K562 (cell line): ENCODE results near the gene MTFR2. TPM values are rescaled to one million over a fixed set of nuclear protein-coding genes. Genes with fewer than 3 reads are reported as not detected.

Source experiments
- ASH1L ChIP-seq: fragments of 450-650 bp; IDR thresholded peaks from 2 replicates; pipeline ENCODE4 v1.6.1; 2018; ENCODE audit warnings: borderline replicate concordance, mild to moderate bottlenecking, low read depth; ENCODE audit not compliant: partially characterized antibody
- BHLHE40 ChIP-seq: IDR thresholded peaks from 2 replicates; pipeline ENCODE4 v1.6.1; 2011; ENCODE audit warnings: low read length, improper control_type of control experiment
- CBX3 ChIP-seq, 2 experiments: IDR thresholded peaks; 1 replicate in 1 of 2; 2 replicates in 1 of 2; pipeline ENCODE4 v1.6.1; 2012; ENCODE audit warnings: inconsistent platforms in 2 of 2, low read length in 2 of 2, borderline replicate concordance in 1 of 2, control low read depth in 1 of 2
- CXXC5 ChIP-seq: fragments of 250-450 bp; sonication (Bioruptor Pico); IDR thresholded peaks from 2 replicates; pipeline ENCODE4 v1.8.0; 2022; ENCODE audit warnings: inconsistent platforms, mild to moderate bottlenecking, moderate library complexity
- GATAD2A ChIP-seq: fragments of 450-650 bp; IDR thresholded peaks from 2 replicates; pipeline ENCODE4 v1.6.1; 2017
- KAT7 ChIP-seq: sonication (generic); formaldehyde crosslinking; IDR thresholded peaks from 2 replicates; pipeline ENCODE4 v1.8.0; 2022; ENCODE audit warnings: missing genetic modification reagents, mild to moderate bottlenecking, borderline replicate concordance
- LEF1 ChIP-seq: fragments of 450-650 bp; IDR thresholded peaks from 2 replicates; pipeline ENCODE4 v1.6.1; 2016; ENCODE audit warnings: mild to moderate bottlenecking
- NBN ChIP-seq: fragments of 450-650 bp; IDR thresholded peaks from 2 replicates; pipeline ENCODE4 v1.6.1; 2016; ENCODE audit warnings: low read depth, mild to moderate bottlenecking
- NFATC3 ChIP-seq: fragments of 450-650 bp; IDR thresholded peaks from 2 replicates; pipeline ENCODE4 v1.6.1; 2017; ENCODE audit warnings: mild to moderate bottlenecking
- PREB ChIP-seq: sonication (generic); formaldehyde crosslinking; IDR thresholded peaks from 2 replicates; pipeline ENCODE4 v1.8.1; 2023; ENCODE audit warnings: mild to moderate bottlenecking, missing genetic modification reagents
- RBFOX2 ChIP-seq: fragments of 200-400 bp; formaldehyde crosslinking; IDR thresholded peaks from 2 replicates; pipeline ENCODE4 v1.6.1; 2017; ENCODE audit warnings: low read depth, mild to moderate bottlenecking, low read length, moderate library complexity
- SRSF3 ChIP-seq: fragments of 200-400 bp; formaldehyde crosslinking; IDR thresholded peaks from 2 replicates; pipeline ENCODE4 v1.6.1; 2016; ENCODE audit warnings: mild to moderate bottlenecking, low read length, moderate library complexity; ENCODE audit not compliant: insufficient read depth
- SRSF9 ChIP-seq: fragments of 200-400 bp; formaldehyde crosslinking; IDR thresholded peaks from 2 replicates; pipeline ENCODE4 v1.6.1; 2017; ENCODE audit warnings: low read depth, low read length, borderline replicate concordance
- USF1 ChIP-seq: sonication (generic); formaldehyde crosslinking; IDR thresholded peaks from 2 replicates; pipeline ENCODE4 v1.9.0; 2022; ENCODE audit warnings: mild to moderate bottlenecking, missing genetic modification reagents
- ZFPM2 ChIP-seq: fragments of 250-450 bp; sonication (Bioruptor Pico); IDR thresholded peaks from 2 replicates; pipeline ENCODE4 v1.5.1; 2022; ENCODE audit warnings: mild to moderate bottlenecking
- ZNF561 ChIP-seq: fragments of 450-650 bp; formaldehyde crosslinking; conservative IDR thresholded peaks from 2 replicates; pipeline ENCODE4 v1.4.0; 2020; ENCODE audit warnings: mild to moderate bottlenecking, moderate library complexity
- polyA plus RNA-seq, 8 experiments: library from polyadenylated mRNA; depleted of rRNA in 4 of 8; stranded (reverse) in 5 of 8; unstranded in 3 of 8; fragments of >200 nt; fragmentation: Nextera tagmentation in 2 of 8; fragmentation: Illumina TruSeq in 1 of 8; extraction: Ambion mirVana in 2 of 8; extraction: Trizol in 1 of 8; gene quantifications; 2 replicates each; pipeline versions ENCODE4 v1.2.1 to v1.2.3, GENCODE V29; 2011 to 2014; ENCODE audit warnings: inconsistent platforms in 1 of 8, missing spikeins in 1 of 8
- total RNA-seq, 7 experiments: library from RNA; depleted of rRNA in 6 of 7; stranded (reverse); fragments of >200 nt in 6 of 7; fragmentation: Illumina TruSeq in 2 of 7; extraction: Trizol in 2 of 7; gene quantifications; 2 replicates each; pipeline versions ENCODE4 v1.2.1 to v1.2.3, GENCODE V29; 2011 to 2021; ENCODE audit warnings: low replicate concordance in 1 of 7
- TF ChIP-seq, protein P1 (sequence below): sonication (generic); formaldehyde crosslinking; IDR thresholded peaks from 2 replicates; pipeline ENCODE4 v1.4.0; 2020; ENCODE audit warnings: mild to moderate bottlenecking, missing genetic modification reagents
- TF ChIP-seq, protein P2 (sequence below), 2 experiments: fragments of 450-650 bp; IDR thresholded peaks; 2 replicates each; pipeline ENCODE4 v1.6.1; 2018; ENCODE audit warnings: mild to moderate bottlenecking in 2 of 2, low read depth in 1 of 2; ENCODE audit not compliant: partially characterized antibody in 2 of 2
- TF ChIP-seq, protein P3 (sequence below): fragments of 450-650 bp; IDR thresholded peaks from one replicate; pipeline ENCODE4 v1.6.1; 2018; ENCODE audit warnings: mild to moderate bottlenecking, moderate library complexity; ENCODE audit not compliant: partially characterized antibody

MTFR2 gene
- total and polyA plus RNA-seq, 9 of the 15 experiments (the other 6 are each of a cell fraction or from before 2014, with no cell fraction given), result 10.1 to 63.3 (median 45.9) TPM

GRCh38 chr6:136290410-136291010 lies 40.4 kb upstream of the MTFR2 start (continued):
- TF ChIP-seq NFATC3 (0 out of 2 replicates have a peak, but pooled peaks have one; percentile 8), USF1 (no peak), BHLHE40 (peak; percentile 86), SRSF9 (no peak), NBN (no peak), PREB (CRISPR knock-in tag) (0 out of 2 replicates have a peak, but pooled peaks have one; percentile 73), CBX3 (IDR thresholded peaks at IDR 0.05; ENCODE audit: borderline replicate concordance in 1 of 2, low read length in 2 of 2) (peak in 1 of 2 experiments; percentile 4; a peak in 1 of 3 replicates), LEF1 (peak; percentile 75), ZNF561 (CRISPR knock-in tag) (no peak), ZFPM2 (CRISPR knock-in tag) (no peak), RBFOX2 (no peak), SRSF3 (0 out of 2 replicates have a peak, but pooled peaks have one; percentile 16), CXXC5 (CRISPR knock-in tag) (peak; percentile 34), KAT7 (CRISPR knock-in tag) (peak; percentile 94; the same call in 1 of the 2 replicates), ASH1L (no peak), GATAD2A (no peak)
- TF ChIP-seq, protein P1, sequence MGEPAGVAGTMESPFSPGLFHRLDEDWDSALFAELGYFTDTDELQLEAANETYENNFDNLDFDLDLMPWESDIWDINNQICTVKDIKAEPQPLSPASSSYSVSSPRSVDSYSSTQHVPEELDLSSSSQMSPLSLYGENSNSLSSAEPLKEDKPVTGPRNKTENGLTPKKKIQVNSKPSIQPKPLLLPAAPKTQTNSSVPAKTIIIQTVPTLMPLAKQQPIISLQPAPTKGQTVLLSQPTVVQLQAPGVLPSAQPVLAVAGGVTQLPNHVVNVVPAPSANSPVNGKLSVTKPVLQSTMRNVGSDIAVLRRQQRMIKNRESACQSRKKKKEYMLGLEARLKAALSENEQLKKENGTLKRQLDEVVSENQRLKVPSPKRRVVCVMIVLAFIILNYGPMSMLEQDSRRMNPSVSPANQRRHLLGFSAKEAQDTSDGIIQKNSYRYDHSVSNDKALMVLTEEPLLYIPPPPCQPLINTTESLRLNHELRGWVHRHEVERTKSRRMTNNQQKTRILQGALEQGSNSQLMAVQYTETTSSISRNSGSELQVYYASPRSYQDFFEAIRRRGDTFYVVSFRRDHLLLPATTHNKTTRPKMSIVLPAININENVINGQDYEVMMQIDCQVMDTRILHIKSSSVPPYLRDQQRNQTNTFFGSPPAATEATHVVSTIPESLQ (CRISPR knock-in tag), result peak; percentile 15; the same call in 1 of the 2 replicates
- TF ChIP-seq, protein P2, sequence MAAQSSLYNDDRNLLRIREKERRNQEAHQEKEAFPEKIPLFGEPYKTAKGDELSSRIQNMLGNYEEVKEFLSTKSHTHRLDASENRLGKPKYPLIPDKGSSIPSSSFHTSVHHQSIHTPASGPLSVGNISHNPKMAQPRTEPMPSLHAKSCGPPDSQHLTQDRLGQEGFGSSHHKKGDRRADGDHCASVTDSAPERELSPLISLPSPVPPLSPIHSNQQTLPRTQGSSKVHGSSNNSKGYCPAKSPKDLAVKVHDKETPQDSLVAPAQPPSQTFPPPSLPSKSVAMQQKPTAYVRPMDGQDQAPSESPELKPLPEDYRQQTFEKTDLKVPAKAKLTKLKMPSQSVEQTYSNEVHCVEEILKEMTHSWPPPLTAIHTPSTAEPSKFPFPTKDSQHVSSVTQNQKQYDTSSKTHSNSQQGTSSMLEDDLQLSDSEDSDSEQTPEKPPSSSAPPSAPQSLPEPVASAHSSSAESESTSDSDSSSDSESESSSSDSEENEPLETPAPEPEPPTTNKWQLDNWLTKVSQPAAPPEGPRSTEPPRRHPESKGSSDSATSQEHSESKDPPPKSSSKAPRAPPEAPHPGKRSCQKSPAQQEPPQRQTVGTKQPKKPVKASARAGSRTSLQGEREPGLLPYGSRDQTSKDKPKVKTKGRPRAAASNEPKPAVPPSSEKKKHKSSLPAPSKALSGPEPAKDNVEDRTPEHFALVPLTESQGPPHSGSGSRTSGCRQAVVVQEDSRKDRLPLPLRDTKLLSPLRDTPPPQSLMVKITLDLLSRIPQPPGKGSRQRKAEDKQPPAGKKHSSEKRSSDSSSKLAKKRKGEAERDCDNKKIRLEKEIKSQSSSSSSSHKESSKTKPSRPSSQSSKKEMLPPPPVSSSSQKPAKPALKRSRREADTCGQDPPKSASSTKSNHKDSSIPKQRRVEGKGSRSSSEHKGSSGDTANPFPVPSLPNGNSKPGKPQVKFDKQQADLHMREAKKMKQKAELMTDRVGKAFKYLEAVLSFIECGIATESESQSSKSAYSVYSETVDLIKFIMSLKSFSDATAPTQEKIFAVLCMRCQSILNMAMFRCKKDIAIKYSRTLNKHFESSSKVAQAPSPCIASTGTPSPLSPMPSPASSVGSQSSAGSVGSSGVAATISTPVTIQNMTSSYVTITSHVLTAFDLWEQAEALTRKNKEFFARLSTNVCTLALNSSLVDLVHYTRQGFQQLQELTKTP (IDR thresholded peaks at IDR 0.05; ENCODE audit: low read depth in 1 of 2, partially characterized antibody in 2 of 2), result peak in 1 of 2 experiments; percentile 2
- TF ChIP-seq, protein P3, sequence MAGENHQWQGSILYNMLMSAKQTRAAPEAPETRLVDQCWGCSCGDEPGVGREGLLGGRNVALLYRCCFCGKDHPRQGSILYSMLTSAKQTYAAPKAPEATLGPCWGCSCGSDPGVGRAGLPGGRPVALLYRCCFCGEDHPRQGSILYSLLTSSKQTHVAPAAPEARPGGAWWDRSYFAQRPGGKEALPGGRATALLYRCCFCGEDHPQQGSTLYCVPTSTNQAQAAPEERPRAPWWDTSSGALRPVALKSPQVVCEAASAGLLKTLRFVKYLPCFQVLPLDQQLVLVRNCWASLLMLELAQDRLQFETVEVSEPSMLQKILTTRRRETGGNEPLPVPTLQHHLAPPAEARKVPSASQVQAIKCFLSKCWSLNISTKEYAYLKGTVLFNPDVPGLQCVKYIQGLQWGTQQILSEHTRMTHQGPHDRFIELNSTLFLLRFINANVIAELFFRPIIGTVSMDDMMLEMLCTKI, result no peak
